ENCODE measurements around the gene OLFML3.

OLFML3 gene

DNA sequence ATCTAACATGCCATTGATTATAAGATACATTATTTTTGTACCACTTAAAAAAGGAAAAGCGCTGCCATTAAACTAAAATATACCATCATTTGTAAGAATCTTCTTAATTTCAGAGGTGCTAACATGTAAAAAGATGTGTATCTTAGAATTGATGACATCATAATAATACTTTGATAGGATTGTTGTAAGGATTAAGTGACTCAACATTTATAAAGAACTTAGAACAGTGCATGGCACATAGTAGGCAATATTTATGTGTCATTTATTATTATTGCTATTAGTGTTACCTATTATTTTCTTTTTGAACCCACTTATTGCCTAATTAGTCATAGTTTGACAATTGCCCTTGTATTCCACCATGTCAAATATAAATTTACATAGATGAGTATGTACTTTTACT, 28.4 kb upstream of the OLFML3 start:
- DNase-seq, result no peak

- no peak for DNase-seq
These were observed 27.6 kb upstream of the OLFML3 start for GRCh38 chr1:113951719-113952118.

DNA sequence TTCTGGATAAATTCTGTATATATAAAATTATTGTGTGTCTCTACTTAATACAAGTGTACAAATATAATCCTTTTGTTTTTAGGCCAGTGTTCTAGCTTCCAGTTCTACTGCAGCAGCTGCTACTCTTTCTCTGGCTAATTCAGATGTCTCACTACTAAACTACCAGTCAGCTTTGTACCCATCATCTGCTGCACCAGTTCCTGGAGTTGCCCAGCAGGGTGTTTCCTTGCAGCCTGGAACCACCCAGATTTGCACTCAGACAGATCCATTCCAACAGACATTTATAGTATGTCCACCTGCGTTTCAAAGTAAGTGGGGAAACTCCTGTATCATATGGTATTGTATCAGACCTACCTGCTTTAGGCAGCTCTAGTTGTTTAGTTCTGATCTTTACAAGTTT, 21.3 kb upstream of the OLFML3 start:
- DNase-seq, result no peak

DNA sequence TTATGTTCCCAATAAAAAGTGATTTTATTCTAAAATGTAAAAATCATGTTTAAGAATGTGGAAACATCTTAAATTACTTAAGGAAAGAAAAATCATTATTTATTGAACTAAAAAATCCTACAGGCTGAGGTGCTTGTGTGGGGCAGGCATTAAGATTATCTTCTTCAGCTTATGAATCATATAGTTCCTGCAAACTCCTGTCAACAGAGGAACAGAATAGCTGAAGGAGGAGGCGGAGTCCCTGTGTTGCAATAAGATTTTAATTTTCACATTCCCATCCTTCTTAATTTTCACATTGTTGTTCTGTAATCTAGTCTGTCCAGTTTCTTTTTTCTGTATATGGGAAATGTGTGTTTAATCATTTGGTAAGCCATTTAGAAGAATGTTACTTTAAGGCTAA, 20.6 kb upstream of the OLFML3 start:
- no peak for DNase-seq

DNA sequence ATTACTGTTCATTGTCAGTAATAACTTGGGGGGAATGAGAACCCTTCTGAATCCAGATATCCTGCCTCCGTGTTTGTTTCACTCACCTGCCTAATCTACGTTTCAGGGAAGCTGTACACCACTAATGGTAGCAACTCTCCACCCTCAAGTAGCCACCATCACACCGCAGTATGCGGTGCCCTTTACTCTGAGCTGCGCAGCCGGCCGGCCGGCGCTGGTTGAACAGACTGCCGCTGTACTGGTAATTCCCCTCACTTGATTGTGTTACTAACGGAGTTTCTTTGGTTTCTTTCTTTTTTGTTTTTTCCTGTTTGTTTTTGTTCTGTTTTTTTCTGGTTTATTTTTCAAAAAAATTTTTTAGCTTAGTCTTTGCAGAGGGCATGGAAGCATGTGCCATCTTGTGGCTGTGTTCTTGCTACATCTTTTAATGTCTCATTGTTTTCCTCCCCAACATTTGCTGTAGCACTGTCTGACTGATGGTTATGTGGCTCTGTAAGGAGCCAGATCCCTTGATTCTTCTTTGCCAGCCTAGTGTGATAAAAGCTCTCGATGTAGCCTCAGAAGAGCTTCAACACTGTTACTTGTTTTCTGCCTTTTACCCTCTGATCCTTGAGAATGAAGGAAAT, 15.9 kb upstream of the OLFML3 start:
- no peak for DNase-seq

DNA sequence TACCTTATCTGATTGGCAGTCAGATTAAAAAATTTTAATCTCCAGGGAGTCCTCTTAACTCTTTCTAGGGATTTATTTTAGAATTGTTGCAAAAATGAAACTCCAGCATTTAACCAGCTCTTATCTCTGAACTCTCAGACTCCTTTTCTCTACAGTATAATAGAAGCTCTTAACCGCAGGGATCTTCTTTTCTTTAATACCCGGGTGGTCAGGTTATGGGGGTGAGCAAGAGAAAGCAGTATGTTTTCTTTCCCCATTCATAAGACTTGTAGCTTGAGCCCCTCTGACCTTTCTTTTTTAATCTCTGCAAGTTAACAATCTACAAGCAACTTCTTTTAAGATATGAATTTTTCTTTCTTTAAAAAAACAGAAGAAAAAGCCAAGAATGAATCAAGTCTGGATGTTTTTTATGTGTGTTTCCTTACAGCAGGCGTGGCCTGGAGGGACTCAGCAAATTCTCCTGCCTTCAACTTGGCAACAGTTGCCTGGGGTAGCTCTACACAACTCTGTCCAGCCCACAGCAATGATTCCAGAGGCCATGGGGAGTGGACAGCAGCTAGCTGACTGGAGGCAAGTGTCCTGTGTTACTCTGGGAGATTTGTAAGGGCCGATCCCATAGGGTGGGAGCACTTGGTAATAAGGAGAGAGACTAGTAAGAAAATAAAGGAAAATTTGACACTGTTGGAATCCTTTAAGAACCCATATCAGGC, 13.4 kb upstream of the OLFML3 start:
- no peak for DNase-seq

GRCh38 chr1:113972954-113973353, 6.3 kb upstream of the OLFML3 start:
- DNase-seq, result no peak

- no peak for DNase-seq
These were observed 3.9 kb upstream of the OLFML3 start for GRCh38 chr1:113975211-113975895.

DNA sequence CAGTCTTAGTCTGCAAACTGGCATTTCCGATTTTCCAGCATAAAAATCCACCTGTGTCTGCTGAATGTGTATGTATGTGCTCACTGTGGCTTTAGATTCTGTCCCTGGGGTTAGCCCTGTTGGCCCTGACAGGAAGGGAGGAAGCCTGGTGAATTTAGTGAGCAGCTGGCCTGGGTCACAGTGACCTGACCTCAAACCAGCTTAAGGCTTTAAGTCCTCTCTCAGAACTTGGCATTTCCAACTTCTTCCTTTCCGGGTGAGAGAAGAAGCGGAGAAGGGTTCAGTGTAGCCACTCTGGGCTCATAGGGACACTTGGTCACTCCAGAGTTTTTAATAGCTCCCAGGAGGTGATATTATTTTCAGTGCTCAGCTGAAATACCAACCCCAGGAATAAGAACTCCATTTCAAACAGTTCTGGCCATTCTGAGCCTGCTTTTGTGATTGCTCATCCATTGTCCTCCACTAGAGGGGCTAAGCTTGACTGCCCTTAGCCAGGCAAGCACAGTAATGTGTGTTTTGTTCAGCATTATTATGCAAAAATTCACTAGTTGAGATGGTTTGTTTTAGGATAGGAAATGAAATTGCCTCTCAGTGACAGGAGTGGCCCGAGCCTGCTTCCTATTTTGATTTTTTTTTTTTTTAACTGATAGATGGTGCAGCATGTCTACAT, 2.5 kb upstream of the OLFML3 start:
- peak; percentile 69 for DNase-seq

GRCh38 chr1:113977906-113978305, 1.4 kb upstream of the OLFML3 start:
- no peak for DNase-seq

DNA sequence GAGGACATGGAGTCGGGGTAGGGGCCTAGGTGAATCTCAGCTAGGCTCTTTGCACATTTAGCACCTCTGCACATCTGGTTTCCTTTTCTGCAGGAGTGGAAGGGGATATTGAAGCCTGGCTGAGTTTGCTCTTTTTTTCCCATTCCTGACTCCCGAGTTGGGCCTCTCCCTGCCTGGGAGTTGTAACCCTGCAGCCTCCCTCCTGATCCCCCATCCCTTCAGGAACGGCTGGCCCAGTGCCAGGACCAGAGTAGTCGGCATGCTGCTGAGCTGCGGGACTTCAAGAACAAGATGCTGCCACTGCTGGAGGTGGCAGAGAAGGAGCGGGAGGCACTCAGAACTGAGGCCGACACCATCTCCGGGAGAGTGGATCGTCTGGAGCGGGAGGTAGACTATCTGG, 836 bp downstream of the OLFML3 start:
- peak; percentile 83 for DNase-seq

DNA sequence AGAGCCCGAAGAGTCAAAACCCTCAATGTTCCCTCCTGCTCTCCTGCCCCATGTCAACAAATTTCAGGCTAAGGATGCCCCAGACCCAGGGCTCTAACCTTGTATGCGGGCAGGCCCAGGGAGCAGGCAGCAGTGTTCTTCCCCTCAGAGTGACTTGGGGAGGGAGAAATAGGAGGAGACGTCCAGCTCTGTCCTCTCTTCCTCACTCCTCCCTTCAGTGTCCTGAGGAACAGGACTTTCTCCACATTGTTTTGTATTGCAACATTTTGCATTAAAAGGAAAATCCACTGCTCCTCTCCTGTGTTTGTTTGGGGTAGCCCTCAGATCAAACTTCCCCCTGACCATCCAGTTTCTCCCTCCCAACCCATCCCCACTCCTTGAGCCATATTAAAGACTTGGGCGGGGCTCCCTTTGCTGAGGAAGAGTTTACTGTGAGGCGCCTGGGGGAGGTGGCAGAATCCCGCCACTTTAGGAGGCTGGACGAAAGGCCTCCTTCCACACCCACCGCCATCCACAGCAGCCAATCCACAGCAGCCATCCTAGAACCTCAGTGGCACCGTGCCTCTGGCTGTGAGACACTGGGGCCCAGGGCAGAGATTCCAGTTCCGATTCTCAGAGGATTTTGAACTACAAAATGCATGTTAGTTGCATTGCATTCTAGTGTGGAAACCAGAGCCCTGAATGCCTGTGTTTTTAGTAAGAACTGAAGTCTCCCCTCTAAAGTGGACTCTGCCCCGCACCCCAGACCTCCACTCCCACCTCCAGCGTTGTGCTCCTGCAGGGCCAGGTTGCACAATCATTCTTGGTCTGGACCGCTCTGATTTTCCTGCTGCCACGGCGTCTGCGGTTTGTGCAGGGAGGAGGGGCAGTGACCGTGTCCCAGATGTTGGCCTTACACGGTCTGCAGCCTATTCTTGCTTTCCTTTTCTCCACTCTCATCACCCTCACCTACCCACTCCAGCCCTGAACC, 3.0 kb downstream of the OLFML3 start:
- peak; percentile 56 for DNase-seq

DNA sequence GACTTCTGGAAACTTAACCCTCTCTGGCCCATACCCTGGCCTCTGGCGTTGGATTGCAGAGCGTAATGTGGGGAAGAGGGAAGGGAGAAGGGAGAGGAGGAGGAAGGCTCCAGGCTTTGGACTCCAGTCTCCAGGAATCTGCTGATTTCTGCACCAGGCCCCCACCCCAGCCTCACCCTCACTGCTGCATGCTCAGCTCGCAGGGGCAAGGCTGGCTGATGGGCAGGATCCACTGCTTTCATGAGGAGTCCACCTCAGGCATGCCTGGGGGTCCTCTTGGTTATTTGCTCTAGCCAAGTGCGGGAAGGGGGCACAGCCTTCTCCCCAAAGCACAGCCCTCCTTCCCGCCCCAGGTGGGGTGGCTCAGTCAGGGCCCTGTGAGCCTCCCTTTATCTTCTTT, 3.7 kb downstream of the OLFML3 start:
- no peak for DNase-seq

- peak; percentile 42 for DNase-seq
These were observed 4.1 kb downstream of the OLFML3 start for GRCh38 chr1:113983391-113983790.

GRCh38 chr1:113983826-113984225, 4.6 kb downstream of the OLFML3 start:
- peak; percentile 19 for DNase-seq

GRCh38 chr1:113984710-113985109, 5.4 kb downstream of the OLFML3 start:
- peak; percentile 21 for DNase-seq

- no peak for DNase-seq
These were observed 7.5 kb downstream of the OLFML3 start for GRCh38 chr1:113986802-113987201.

GRCh38 chr1:113987259-113987658, 8.0 kb downstream of the OLFML3 start:
- DNase-seq, result no peak

GRCh38 chr1:113990530-113990929, 11.3 kb downstream of the OLFML3 start:
- DNase-seq, result no peak

DNA sequence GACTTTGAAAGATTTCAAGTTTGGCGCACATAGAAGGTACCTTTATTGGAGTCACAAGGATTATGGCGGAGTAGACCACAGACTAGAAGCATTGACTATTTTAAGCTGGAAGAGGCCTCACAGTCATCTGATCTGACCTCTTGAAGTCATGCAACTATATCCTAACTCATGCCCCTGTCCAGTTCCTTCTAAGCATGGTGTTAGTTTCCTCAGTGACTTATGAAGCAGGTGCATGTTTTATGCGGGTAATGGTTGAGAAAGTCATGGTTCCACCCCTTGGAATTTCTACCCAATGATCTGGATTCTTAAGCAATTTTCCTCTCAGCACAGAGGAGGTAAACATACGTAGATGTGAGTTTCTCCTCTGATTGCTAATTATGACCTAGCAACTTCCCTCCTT, 11.7 kb downstream of the OLFML3 start:
- DNase-seq, result no peak

- DNase-seq, result no peak
These were observed 12.3 kb downstream of the OLFML3 start for GRCh38 chr1:113991467-113991997.

DNA sequence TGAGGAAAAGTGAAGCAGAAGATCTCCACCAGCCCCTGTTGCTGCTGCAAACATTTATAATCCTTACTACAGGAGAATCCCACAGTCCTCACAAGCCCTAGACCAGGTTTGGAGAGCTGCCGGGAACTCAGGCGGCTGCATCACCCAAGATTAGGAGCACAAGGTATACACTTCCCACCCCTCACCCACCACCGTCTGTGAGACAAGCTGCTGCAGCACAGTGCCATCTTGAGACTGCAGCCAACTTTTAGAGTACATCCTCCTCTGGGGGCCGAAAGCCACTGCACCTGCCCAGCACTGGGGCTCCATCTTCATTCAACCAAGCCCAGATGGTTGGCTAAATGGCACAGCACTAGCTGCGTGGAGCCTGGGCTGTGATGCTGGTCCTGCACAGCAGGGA, 13.8 kb downstream of the OLFML3 start:
- DNase-seq, result no peak
